Naive thymus-derived CD8-positive, alpha-beta T cell (primary cell): ENCODE measurements around the gene SEC14L1. TPM values are rescaled to one million over a fixed set of nuclear protein-coding genes. Genes with fewer than 3 reads are reported as not detected.
"Not testable (repeated sequence)": the region's sequence is repeated elsewhere in the genome, so short reads cannot be mapped to it uniquely, and the experiment has no call there.

Experiments used
- ATAC-seq, 2 donors: fragments of 150-1000 bp; cut with Tn5 transposase in 1 of 2; sonication (Bioruptor Pico), chemical (Tn5 transposase) in 1 of 2; 1 replicate in 1 of 2; 2 replicates in 1 of 2; pipeline ENCODE4 v1.10.0; 2021; ENCODE audit warnings: mild to moderate bottlenecking in 2 of 2, moderate library complexity in 2 of 2
- POLR2A ChIA-PET: fragments of 350-600 bp; sonication (Branson Sonifier 250); formaldehyde crosslinking; loops from one replicate; lab custom pipeline; 2021; ENCODE audit warnings: antibody characterized with exemption; lab: Charles Lee
- DNase-seq, 10 donors: peaks; one replicate each; pipeline versions ENCODE4 v3.0.0 to v3.0.0-alpha.2; 2020 to 2022
- H3K27ac Mint-ChIP-seq, 10 donors: one replicate each; pipeline ENCODE4 v1.8.0; 2020 to 2022; ENCODE audit warnings: mild to moderate bottlenecking in 10 of 10, mixed read lengths in 10 of 10, moderate library complexity in 4 of 10, inconsistent platforms in 1 of 10
- H3K27me3 Mint-ChIP-seq, 5 donors: one replicate each; pipeline ENCODE4 v1.8.0; 2021 to 2022; ENCODE audit warnings: mixed read lengths in 5 of 5
- H3K36me3 Mint-ChIP-seq, 3 donors: one replicate each; pipeline ENCODE4 v1.8.0; 2020 to 2022; ENCODE audit warnings: mixed read lengths in 3 of 3, mild to moderate bottlenecking in 2 of 3, inconsistent platforms in 1 of 3
- H3K4me1 Mint-ChIP-seq, 4 donors: one replicate each; pipeline ENCODE4 v1.8.0; 2021 to 2022; ENCODE audit warnings: mixed read lengths in 4 of 4
- H3K4me3 Mint-ChIP-seq, 10 donors: one replicate each; pipeline ENCODE4 v1.8.0; 2020 to 2022; ENCODE audit warnings: mild to moderate bottlenecking in 10 of 10, mixed read lengths in 10 of 10, moderate library complexity in 6 of 10, inconsistent platforms in 1 of 10
- H3K9me3 Mint-ChIP-seq, 9 donors: one replicate each; pipeline ENCODE4 v1.8.0; 2020 to 2022; ENCODE audit warnings: mixed read lengths in 9 of 9, mild to moderate bottlenecking in 3 of 9, inconsistent platforms in 1 of 9, moderate library complexity in 1 of 9
- polyA plus RNA-seq, 3 donors: library from polyadenylated mRNA; unstranded; fragments of 300-500 nt; fragmentation: Illumina TruSeq; gene quantifications; one replicate each; pipeline ENCODE4 v1.2.3, GENCODE V29; 2021
- total RNA-seq, 8 experiments: library from RNA in 2 of 8; stranded (reverse) in 2 of 8; gene quantifications; one replicate each; pipeline ENCODE4 v1.2.3 and lab custom pipeline; 2021 to 2026

SEC14L1 gene
- total RNA-seq (10 to 100 TPM; 26.5 to 32.9 TPM), polyA plus RNA-seq (1 to 10 TPM; 7.7 to 9.5 (median 8.9) TPM), total RNA-seq (lab: John Stamatoyannopoulos, UW) (36.0 to 72.3 (median 45.5) reads per million in 6 experiments)

DNA sequence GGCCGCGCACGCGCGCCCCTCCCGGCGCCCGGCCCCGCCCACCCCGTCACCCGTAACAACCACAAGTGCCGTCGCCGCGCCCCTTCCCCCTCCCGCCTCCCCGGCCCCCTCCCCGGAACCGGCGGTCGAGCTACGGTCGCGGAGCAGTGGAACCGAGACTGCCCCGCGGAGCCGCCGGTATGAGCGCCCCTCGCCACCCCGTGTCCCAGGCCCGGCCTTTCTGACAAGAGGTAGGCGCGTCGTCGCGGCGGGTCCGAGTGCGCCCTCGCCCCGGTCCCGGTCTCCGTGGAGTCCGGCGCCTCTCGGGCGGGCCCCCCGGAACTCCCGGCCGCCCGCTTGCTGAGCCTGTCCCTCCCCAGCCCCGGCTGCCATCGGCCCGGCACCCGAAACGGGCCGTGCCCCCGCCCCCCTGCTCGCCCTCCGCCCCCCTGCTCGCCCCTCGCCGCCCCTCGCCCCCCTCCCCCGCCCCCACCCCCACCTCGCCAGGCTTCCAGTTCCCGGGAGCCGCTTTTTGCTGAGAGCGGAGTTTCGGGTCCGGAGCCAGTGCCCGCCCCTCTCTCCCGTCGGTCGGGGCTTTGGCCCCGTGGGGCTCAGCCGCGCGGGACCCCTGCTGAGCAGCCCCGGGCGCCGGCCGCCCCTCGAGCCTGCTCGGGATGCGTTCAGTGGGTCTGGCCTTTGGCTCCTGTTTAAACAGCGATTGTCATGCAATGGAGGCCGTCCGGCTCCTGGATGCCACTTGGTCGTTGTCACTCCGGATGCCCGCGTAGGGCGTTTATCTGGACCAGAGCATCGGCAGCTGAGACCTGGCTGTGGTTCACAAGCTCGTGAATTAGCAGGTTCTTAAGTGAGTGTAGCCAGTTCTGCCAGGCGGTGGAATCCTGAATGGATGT lies at the start of gene SEC14L1:
SEC14L1 (plus strand) TSS at position 92 of the 890 bp plus-strand sequence. CDS start 2,628 bp downstream, outside the sequence.
- H3K27ac Mint-ChIP-seq = peak within 1 kb of the TSS; percentile 79 to 97 (median 94)
- H3K36me3 Mint-ChIP-seq = peaks cover 0 to 28% (median 6%) of the 10 kb centered on the region in 3 donors
- H3K4me3 Mint-ChIP-seq = peak within 1 kb of the TSS; percentile 84 to 92 (median 90)
- peak in 7 of 10 donors; percentile 12 to 36 (median 29) for DNase-seq
- no peaks in the 10 kb centered on the region for H3K27me3 Mint-ChIP-seq
- POLR2A ChIA-PET = interaction anchor here (0.5 to 4.0 kb wide), 25 partner anchors 11 to 1199 kb away, joined by 3 to 48 read pairs (median 5); partner anchors contain the start of genes MFSD11 and TNRC6C
- peaks cover 21 to 76% (median 57%) of the 10 kb centered on the region in 4 donors for H3K4me1 Mint-ChIP-seq
- peak; percentile 64 for ATAC-seq
- peaks cover 0 to 6% (median 4%) of the 10 kb centered on the region in 9 donors for H3K9me3 Mint-ChIP-seq

DNA sequence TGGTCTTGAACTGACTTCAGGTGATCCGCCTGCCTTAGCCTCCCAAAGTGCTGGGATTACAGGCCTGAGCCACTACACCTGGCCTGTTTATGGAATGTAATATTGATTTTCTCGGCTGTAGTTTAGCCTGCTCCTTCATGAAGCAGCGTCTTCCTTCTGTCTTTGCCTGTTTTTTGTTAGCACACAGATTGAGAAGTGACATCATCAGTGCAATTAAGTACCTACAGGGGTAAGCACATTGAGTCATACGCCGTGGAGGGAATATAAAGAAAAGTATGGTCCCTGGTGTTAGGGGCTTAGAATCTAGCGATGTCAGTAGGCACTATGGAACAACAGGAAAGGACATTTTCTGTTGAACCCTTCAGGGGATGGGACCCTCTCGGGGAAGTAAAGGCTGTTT lies 48.7 kb upstream of the SEC14L1 start:
- POLR2A ChIA-PET = interaction anchor here (0.6 to 0.7 kb wide), 2 partner anchors 159 to 316 kb away, joined by 3 to 4 read pairs; no protein-coding TSS in a partner anchor
- no peak for DNase-seq
- peaks cover 16 to 62% (median 45%) of the 10 kb centered on the region in 4 donors for H3K4me1 Mint-ChIP-seq
- H3K4me3 Mint-ChIP-seq = peak overlapping the region in 3 of 10 donors; percentile 31 to 38 (median 34)
- no peak for ATAC-seq
- peaks cover 0 to 73% (median 4%) of the 10 kb centered on the region in 3 donors for H3K36me3 Mint-ChIP-seq
- H3K27me3 Mint-ChIP-seq = no peaks in the 10 kb centered on the region
- no peaks in the 10 kb centered on the region for H3K9me3 Mint-ChIP-seq
- peak overlapping the region in 8 of 10 donors; percentile 5 to 67 (median 63) for H3K27ac Mint-ChIP-seq

- H3K36me3 Mint-ChIP-seq = peaks cover 0 to 63% (median 7%) of the 10 kb centered on the region in 3 donors
- peaks cover 21 to 64% (median 51%) of the 10 kb centered on the region in 4 donors for H3K4me1 Mint-ChIP-seq
Observed at GRCh38 chr17:77095461-77095860, 45.3 kb upstream of the SEC14L1 start.

GRCh38 chr17:77096570-77097214 lies 44.1 kb upstream of the SEC14L1 start:
- Mint-ChIP-seq H3K4me1 (peaks cover 22 to 54% (median 45%) of the 10 kb centered on the region in 4 donors), H3K4me3 (peak overlapping the region in 1 of 10 donors; percentile 22), H3K27me3 (no peaks in the 10 kb centered on the region), H3K27ac (peak overlapping the region; percentile 70 to 99 (median 88)), H3K9me3 (no peaks in the 10 kb centered on the region), H3K36me3 (peaks cover 0 to 59% (median 9%) of the 10 kb centered on the region in 3 donors)
- POLR2A ChIA-PET = interaction anchor here (1.0 kb wide), 1 partner anchor 44 kb away, joined by 4 read pairs; the partner anchor contains the start of gene SEC14L1
- peak in 2 of 10 donors; percentile 40 to 56 for DNase-seq
- peak; percentile 34 to 36 for ATAC-seq

More at GRCh38 chr17:77095461-77095860, 45.3 kb upstream of the SEC14L1 start:
- H3K27ac Mint-ChIP-seq = peak overlapping the region in 6 of 10 donors; percentile 12 to 95 (median 35)
- no peak overlapping the region for H3K4me3 Mint-ChIP-seq
- POLR2A ChIA-PET = interaction anchor here (0.7 to 1.3 kb wide), 3 partner anchors 42 to 1376 kb away, joined by 3 to 5 read pairs (median 3); no protein-coding TSS in a partner anchor
- DNase-seq (no peak), ATAC-seq (no peak)
- H3K27me3 Mint-ChIP-seq = no peaks in the 10 kb centered on the region
- H3K9me3 Mint-ChIP-seq = no peaks in the 10 kb centered on the region

GRCh38 chr17:77097631-77098180 lies 43.1 kb upstream of the SEC14L1 start:
- peaks cover 18 to 46% (median 38%) of the 10 kb centered on the region in 4 donors for H3K4me1 Mint-ChIP-seq
- H3K9me3 Mint-ChIP-seq = no peaks in the 10 kb centered on the region
- DNase-seq (no peak), ATAC-seq (no peak)
- H3K27me3 Mint-ChIP-seq = no peaks in the 10 kb centered on the region
- H3K27ac Mint-ChIP-seq = peak overlapping the region; percentile 44 to 99 (median 94)
- POLR2A ChIA-PET = interaction anchor here (0.7 to 1.7 kb wide), 6 partner anchors 9 to 530 kb away, joined by 3 to 12 read pairs (median 4); partner anchors contain the start of gene SEC14L1
- H3K4me3 Mint-ChIP-seq = peak overlapping the region in 3 of 10 donors; percentile 5 to 57 (median 34)
- peaks cover 0 to 49% (median 5%) of the 10 kb centered on the region in 3 donors for H3K36me3 Mint-ChIP-seq

DNA sequence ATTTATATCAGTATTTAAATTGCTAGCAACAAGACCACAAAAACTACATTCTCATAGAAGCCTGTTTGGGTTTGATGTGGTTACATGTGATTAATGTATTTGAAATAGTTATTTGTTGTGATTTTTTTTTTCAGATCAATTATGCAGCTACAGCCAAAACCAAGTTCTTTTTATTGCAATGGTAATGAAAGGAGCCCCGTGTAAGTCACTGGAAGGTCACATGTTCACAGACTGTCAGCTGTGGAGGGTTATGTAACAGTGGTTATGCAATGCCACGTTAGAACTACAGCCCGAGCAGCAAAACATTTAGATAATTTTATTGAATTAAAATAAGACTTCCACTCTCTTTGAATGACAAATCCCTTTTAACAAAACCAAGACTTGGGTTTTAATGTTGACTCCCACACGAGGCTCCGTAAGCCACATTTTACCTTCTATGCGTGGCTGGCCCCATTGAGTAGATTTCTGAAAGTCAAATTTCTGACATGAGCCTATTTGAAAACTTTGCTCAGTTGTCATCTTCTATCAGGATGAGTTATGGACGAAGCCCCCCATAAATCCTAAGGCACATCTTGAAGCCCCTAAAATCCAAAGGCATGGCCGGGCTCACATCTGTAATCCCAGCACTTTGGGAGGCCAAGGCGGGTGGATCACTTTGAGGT lies 41.8 kb upstream of the SEC14L1 start:
- peak in 8 of 10 donors; percentile 42 to 82 (median 70) for DNase-seq
- POLR2A ChIA-PET = interaction anchor here (1.5 to 2.3 kb wide), 3 partner anchors 11 to 41 kb away, joined by 7 to 18 read pairs (median 12); partner anchors contain the start of gene SEC14L1
- H3K27ac Mint-ChIP-seq = peak overlapping the region; percentile 91 to 99 (median 94)
- peak overlapping the region; percentile 34 to 70 (median 56) for H3K4me3 Mint-ChIP-seq
- H3K9me3 Mint-ChIP-seq = no peaks in the 10 kb centered on the region
- H3K4me1 Mint-ChIP-seq = peaks cover 21 to 42% (median 36%) of the 10 kb centered on the region in 4 donors
- no peaks in the 10 kb centered on the region for H3K27me3 Mint-ChIP-seq
- peaks cover 0 to 35% (median 5%) of the 10 kb centered on the region in 3 donors for H3K36me3 Mint-ChIP-seq
- ATAC-seq = peak; percentile 95 to 98

- H3K27me3 Mint-ChIP-seq = no peaks in the 10 kb centered on the region
- H3K4me1 Mint-ChIP-seq = peaks cover 21 to 40% (median 36%) of the 10 kb centered on the region in 4 donors
- H3K36me3 Mint-ChIP-seq = peaks cover 0 to 26% (median 5%) of the 10 kb centered on the region in 3 donors
- ATAC-seq (no peak), DNase-seq (peak in 1 of 10 donors; percentile 23)
- H3K4me3 Mint-ChIP-seq = peak overlapping the region in 2 of 10 donors; percentile 55 to 69
- POLR2A ChIA-PET = interaction anchor here (2.3 kb wide), 1 partner anchor 12 kb away, joined by 18 read pairs; no protein-coding TSS in a partner anchor
- peak overlapping the region; percentile 18 to 95 (median 94) for H3K27ac Mint-ChIP-seq
- no peaks in the 10 kb centered on the region for H3K9me3 Mint-ChIP-seq
Observed at GRCh38 chr17:77099997-77100396, 40.8 kb upstream of the SEC14L1 start.

- ATAC-seq = no peak
- Mint-ChIP-seq H3K36me3 (peaks cover 0 to 13% (median 5%) of the 10 kb centered on the region in 3 donors), H3K27ac (peak overlapping the region in 9 of 10 donors; percentile 0 to 87 (median 52)), H3K9me3 (no peaks in the 10 kb centered on the region), H3K27me3 (no peaks in the 10 kb centered on the region), H3K4me3 (no peak overlapping the region), H3K4me1 (peaks cover 21 to 41% (median 37%) of the 10 kb centered on the region in 4 donors)
- POLR2A ChIA-PET = no interaction called here
- DNase-seq = no peak
Observed at GRCh38 chr17:77101521-77102410, 39.0 kb upstream of the SEC14L1 start.

DNA sequence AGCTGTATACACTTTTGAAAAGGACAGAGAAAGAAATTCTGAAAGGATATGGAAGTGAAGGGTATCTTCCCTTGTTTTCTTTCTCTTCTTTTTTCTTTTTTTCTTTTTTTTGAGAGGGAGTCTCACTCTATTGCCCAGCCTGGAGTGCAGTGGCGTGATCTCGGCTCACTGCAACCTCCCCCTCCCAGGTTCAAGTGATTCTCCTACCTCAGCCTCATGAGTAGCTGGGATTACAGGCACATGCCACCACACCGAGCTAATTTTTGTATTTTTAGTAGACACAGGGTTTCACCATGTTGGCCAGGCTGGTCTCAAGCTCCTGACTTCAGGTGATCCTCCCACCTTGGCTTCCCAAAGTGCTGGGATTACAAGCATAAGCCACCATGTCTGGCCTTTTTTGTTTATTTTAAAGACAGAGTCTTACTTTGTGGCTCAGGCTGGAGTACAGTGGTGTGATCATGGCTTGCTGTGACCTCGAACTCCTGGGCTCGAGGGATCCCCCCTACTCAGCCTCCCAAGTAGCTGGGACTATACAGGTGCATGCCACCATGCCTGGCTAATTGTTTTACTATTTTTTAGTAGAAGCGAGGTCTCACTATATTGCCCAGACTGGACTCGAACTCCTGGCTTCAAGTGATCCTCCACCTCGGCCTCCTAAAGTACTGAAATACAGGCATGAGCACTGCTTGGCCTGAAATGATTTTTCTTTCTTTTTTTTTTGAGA lies 38.2 kb upstream of the SEC14L1 start:
- peak overlapping the region in 8 of 10 donors; percentile 0 to 80 (median 39) for H3K27ac Mint-ChIP-seq
- H3K4me1 Mint-ChIP-seq = peaks cover 21 to 44% (median 34%) of the 10 kb centered on the region in 4 donors
- H3K27me3 Mint-ChIP-seq, H3K9me3 Mint-ChIP-seq, DNase-seq, ATAC-seq, H3K4me3 Mint-ChIP-seq: not testable (repeated sequence)
- H3K36me3 Mint-ChIP-seq = peaks cover 0 to 12% (median 5%) of the 10 kb centered on the region in 3 donors
- POLR2A ChIA-PET = interaction anchor here (2.1 kb wide), 1 partner anchor 14 kb away, joined by 5 read pairs; no protein-coding TSS in a partner anchor

- POLR2A ChIA-PET = no interaction called here
- Mint-ChIP-seq H3K27ac (peak overlapping the region in 8 of 10 donors; percentile 2 to 82 (median 62)), H3K9me3 (no peaks in the 10 kb centered on the region), H3K27me3 (no peaks in the 10 kb centered on the region), H3K4me1 (peaks cover 21 to 40% (median 30%) of the 10 kb centered on the region in 4 donors), H3K4me3 (no peak overlapping the region), H3K36me3 (peaks cover 0 to 6% (median under 1%) of the 10 kb centered on the region in 3 donors)
- DNase-seq (no peak), ATAC-seq (no peak)
Observed at GRCh38 chr17:77105706-77106105, 35.1 kb upstream of the SEC14L1 start.
